NCI-H146 treated with DMSO at 0.1 percent for 48 hours (cell line): ENCODE data around the gene TSC22D1.
A peak's percentile ranks its signal among the peaks of the same experiment; 100 is the strongest.

Experiments used
- DNase-seq: peaks from one replicate; lab custom pipeline; 2025; ENCODE audit not compliant: unreplicated experiment; lab: John Stamatoyannopoulos, UW

TSC22D1 gene

GRCh38 chr13:44410328-44410859, 165.7 kb downstream of the TSC22D1 start:
- no peak for DNase-seq

DNA sequence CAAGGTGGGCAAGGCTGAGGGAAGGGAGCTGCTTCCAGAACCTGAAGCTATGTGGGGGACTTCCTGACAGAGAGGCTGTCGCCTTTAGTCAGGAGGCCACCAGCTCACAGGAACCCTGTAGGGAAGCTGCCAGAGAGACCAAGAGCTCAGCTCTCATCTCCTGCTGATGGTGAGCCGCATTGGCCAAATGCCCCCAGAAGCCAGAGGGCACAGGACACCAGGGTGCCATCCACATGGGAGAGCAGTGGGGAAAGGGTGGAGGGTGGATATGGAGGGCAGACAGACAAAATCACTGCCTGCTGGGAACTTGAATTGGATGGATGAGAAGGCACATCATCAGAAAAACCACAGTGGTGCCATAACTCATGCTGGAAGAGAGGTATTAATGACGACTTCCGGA, 166.5 kb downstream of the TSC22D1 start:
- no peak for DNase-seq

- no peak for DNase-seq
Observed at GRCh38 chr13:44407891-44408290, 168.2 kb downstream of the TSC22D1 start.

DNA sequence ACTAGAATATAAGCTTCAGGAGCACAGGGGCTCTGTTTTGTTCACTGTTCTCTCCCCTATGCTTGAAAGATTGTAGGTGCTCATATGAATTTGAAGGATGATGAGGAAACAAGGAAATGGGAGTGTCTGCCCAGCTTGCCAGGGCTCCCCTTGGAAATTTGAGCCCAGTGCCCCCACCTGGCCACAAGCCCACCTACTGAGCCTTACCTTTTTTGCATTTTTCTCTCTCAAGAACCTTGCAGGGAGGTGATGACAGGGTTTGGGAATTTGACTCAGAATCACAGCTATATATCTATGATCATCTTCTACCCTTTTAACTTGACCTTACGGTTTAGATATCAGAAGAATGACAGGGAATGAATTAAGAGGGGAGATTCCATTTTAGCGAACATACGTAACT, 168.8 kb downstream of the TSC22D1 start:
- DNase-seq = no peak

DNA sequence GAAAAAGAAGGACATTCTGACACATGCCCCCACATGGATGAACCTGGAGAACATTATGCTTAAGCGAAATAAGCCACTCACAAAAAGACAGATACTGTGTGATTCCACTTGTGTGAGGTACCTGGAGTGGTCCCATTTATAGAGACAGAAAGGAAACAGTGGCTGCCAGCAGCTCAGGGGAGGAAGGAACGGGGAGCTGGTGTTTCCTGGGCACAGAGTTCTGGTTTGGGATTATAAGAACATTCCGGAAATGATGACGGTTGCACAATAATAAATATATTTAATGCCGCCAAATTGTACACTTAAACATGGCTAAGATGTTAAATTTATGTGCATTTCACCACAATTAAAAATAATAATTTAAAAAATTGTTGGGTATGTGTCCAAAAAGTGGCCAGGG, 169.5 kb downstream of the TSC22D1 start:
- DNase-seq = no peak

DNA sequence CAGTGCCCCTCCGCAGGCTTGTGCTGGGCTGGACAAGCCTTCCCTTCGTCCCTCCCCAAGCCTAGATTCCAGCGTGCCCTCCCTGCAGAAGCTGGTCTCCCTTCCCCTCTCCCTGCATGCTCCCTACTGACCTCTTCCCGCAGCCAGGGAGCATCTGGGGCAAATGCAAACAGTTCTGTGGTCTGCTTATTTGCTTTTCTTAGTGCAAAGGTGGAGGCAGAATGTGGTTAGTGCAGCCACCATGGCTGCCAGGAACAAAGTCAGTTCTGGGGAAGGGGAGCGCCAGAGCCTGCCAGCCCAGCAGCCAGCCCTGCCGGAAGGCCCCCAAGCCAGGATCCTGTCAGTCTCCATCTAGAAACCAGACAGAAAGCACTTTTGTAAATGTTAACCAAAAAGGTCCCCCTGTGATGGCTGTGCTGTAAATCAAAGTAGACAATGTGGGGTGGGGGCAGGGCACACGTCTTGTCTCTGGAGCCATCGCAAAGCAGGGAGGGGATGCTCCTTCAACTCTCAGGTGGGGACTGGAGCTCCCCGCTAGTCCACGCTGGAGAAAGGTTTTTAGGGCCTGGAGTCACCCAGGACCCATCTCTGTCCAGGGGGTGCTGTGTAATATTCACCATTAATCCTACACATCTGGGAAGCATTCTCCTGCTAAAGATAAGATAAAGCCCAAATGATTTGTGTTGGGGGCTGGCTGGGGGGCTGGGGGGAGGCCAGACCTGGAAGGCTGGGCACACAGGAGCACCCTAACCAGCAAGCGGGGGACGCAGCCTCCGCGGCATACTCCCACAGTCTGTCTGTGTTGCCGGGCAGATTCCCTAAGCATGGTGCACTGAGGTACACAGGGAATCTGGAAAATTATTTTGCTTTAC, 171.6 kb downstream of the TSC22D1 start:
- peak; percentile 81 for DNase-seq

DNA sequence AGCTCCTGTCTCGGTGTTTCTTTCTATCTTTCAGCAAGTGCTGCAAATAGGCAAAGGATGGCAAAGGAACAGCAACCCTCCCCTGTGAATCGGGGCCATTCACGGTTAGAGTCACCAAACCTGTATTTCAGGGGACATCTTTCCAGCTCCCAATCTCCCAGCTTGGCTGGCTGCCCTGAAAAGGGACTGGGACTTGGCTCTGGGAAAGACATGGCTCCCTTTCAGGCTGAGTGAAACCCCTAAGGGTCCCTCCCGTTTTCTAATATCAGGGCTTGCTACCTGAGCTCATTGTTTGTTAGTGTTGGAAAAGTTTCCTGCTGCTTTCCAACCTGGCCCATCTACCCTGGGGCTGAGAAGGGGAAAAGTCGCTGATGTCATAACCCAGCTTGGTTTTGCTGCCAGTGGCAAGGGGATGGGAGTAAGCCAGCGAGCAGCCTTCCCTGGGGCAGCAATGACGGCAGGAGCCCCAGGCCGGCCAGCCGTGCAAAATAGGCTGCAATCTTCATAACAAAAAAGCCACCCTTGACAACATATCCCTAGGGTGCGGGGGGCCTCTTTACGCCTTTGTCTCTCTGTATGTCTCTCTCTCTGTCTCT, 172.6 kb downstream of the TSC22D1 start:
- DNase-seq = peak; percentile 42

DNA sequence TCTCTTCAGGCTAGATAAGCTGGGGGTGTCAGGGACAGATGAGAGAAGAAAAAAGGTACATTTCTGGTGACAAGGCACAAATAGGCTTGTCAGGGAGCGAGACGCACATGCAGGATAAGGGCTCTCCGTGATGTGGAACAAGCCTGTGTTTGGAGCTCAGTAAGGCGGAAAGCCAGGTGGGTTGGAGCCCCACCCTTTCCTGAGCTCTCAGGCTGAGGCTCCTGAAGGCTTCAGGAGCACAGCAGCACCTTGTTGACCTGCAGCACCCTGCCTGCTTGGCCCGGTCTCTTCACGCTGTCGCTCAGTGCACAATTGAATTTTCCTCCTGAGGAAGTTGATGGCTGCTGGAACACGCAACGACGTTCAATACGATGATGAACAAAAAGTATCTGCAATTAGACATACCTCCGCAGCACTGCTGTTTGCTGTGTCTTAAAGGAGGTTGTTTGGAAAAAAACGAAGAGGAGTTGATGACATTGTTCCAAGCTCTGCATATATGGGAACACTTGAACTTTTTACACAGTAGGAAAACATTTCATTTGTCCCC, 173.2 kb downstream of the TSC22D1 start:
- peak; percentile 16 for DNase-seq

DNA sequence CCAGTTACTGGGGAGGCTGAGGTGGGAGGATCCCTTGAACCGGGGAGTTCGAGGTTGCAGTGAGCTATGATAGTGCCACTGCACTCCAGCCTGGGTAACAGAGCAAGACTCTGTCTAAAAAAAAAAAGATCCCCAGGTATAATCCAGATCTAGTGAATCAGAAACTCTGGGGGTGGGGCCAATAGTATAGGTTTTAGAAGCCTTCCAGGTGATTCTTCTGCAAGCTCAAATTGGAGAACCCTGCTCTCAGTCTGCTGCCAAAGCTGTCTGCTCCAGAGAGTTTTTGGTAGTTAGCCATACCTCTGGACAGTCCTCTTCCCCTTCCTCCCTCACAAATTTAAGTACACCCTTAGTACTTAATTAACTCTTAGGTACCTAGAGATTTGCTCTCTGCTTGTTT, 174.6 kb downstream of the TSC22D1 start:
- DNase-seq = no peak

GRCh38 chr13:44400736-44401135, 175.4 kb downstream of the TSC22D1 start:
- no peak for DNase-seq

DNA sequence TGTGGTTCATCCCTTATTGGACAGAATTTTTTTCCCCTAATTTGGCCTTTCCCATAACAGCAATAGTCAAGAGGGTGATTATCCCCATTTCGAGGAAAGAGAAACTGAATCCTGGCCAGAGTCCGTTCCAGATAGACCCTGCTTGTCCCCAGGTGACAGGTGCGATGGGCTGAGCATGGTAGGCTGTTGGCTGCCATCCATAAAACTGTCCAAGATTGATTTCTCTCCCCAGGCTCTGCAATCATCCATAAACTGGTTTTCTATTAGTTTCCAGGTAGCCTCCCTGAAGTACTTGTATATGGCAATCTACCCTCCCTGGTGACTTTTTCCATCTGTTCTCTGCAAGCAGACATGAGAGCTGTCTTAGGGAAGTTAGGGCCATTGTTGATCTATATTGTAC, 177.1 kb downstream of the TSC22D1 start:
- DNase-seq = peak; percentile 66

DNA sequence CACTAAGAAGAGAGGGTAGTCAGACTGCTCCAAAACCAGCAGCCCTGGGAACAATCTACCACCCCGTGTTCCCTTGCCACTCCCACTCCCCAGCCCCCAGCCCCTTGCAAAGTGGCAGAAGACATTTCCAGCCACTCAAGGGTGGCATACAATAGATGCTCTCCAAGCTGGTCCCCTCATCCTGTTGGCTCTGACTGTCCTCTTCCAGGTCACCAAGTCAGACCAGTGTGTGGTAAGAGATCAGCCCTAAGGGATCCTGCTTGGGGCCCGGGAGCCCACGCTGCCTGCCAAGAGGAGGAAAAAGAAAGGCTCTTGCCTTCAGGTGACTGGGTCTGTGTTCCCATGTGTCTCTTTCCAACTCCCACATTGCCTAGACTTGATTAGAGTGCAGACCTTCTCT, 177.5 kb downstream of the TSC22D1 start:
- no peak for DNase-seq

DNA sequence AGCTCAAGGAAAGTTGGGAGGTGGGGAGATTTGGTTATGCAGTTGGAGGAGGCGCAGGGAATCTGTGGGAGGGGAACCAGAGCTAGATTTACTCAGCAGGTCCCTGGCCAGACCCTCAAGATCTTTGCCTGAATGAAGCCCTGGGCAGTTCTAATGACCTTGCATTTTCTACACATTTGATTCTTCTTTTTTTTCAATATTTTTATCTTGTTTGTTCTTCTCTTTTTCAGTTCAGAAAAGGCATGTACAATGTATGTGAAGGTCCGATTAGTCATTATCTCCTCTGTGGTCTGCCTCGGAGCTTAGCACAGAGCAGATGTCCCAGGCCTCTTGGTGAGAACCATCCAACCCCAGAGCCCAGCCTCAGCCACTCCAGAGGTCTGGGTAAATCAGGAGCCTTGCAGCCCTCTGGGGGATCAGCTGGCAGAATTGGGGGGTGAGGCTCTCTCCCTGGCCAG, 178.3 kb downstream of the TSC22D1 start:
- no peak for DNase-seq

DNA sequence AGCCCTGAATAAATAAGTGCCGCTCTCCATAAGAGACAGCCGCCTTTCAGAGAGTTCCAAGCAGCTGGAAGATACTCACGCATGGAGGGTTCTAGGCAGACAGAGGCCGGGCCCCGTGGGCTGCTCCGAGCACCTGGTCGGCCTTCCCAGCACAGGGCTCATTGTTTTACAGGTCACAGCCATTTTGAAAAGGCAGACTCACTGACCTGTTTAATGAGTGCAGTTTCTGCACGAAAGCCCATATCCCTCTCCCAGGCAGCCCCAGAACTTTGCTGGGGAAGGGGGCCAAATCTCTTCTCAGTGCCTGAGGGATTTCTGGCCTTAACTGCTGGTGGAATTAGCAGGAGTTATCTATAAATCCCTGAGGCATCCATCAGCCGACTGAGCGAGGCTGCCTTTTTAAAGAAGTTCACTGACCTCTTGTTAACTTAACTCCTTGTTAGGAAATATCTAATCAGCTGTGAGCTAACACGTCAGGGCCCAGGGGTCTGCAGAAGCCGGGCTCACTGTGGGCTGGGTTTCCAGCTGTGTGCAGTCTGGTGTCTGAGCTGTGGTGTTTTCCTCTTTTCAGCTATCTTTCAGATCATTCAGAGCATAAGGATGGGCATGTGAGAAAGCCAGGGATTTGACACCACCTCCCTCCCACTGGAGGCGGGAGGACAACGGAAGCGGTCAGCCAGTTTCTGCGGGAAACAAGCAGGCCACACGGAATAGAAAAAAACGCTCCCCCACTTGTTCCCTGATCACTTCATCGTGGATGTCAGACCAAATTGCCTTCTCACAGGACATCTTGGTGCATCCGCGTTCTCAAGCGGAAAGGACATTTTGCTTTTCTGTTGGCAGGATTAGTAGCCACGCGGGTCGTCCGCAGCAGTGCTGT, 179.2 kb downstream of the TSC22D1 start:
- no peak for DNase-seq

- no peak for DNase-seq
Observed at GRCh38 chr13:44395976-44396694, 180.0 kb downstream of the TSC22D1 start.

DNA sequence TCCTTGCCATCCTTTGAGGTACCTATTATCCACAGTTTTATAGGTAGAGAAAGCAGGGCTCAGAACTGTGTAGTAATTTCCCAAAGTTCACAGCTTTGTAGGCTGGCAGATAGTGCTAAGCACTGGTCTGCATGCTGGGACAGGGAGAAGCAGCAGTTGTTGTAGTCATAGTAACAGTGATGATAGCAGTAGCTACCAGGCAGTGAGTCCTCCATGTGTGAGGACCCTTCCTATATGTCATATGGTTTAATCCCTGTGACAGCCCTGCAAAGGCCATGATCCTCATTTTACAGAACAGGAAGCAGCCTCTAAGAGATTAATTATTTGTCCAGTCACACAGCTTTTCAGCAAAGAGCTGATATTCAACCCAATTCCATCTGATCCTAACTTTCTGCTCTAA, 181.5 kb downstream of the TSC22D1 start:
- DNase-seq = no peak

- DNase-seq = no peak
Observed at GRCh38 chr13:44393391-44393790, 182.7 kb downstream of the TSC22D1 start.

DNA sequence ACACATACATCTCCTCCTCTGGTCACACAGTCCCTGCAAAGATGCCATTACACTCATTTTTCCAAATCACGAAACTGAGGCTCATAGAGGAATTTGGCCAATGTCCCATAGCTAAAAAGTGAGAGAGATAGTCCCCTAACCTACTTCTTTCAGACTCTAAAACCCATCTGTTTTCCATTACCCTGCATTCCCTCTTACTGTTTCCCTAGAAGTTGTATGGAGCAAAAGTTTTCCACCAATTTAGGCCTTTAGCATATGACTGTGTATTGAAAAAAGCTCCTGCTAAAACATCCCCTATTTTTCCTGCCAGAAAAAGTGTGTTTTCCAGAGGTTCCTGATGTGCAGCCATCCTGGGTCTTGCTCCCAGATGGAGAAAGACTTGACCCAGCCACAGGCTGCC, 186.3 kb downstream of the TSC22D1 start:
- no peak for DNase-seq

GRCh38 chr13:44389060-44389666, 187.0 kb downstream of the TSC22D1 start:
- DNase-seq = no peak
